Measurements from ENCODE around the gene ARL15. TPM values are rescaled to one million over a fixed set of nuclear protein-coding genes. Genes with fewer than 3 reads are reported as not detected.

ARL15 gene
- total RNA-seq, 1 experiment from 2014 or later, result 140 TPM

GRCh38 chr5:53971551-53971950 is 338.8 kb downstream of the ARL15 start:
- H3K4me3 ChIP-seq (ENCODE audit: low read depth, low read length), result no peak overlapping the region
- Mint-ChIP-seq H3K4me1 (ENCODE audit: low read depth, unreplicated experiment) (peaks cover 6% of the 10 kb centered on the region), H3K9me3 (ENCODE audit: unreplicated experiment) (no peaks in the 10 kb centered on the region), H3K4me3 (ENCODE audit: unreplicated experiment) (no peak overlapping the region), H3K27me3 (ENCODE audit: insufficient read depth, unreplicated experiment) (no peaks in the 10 kb centered on the region), H3K36me3 (ENCODE audit: insufficient read depth, unreplicated experiment) (peaks cover 25% of the 10 kb centered on the region), H3K27ac (ENCODE audit: unreplicated experiment) (no peak overlapping the region)
- POLR2A ChIA-PET, result no interaction called here
- CTCF ChIA-PET, result no interaction called here
- no peak for DNase-seq
- intact Hi-C loops (cut with micrococcal nuclease; ENCODE audit: unreplicated experiment), result no loop called here
- TF ChIP-seq, protein P1, sequence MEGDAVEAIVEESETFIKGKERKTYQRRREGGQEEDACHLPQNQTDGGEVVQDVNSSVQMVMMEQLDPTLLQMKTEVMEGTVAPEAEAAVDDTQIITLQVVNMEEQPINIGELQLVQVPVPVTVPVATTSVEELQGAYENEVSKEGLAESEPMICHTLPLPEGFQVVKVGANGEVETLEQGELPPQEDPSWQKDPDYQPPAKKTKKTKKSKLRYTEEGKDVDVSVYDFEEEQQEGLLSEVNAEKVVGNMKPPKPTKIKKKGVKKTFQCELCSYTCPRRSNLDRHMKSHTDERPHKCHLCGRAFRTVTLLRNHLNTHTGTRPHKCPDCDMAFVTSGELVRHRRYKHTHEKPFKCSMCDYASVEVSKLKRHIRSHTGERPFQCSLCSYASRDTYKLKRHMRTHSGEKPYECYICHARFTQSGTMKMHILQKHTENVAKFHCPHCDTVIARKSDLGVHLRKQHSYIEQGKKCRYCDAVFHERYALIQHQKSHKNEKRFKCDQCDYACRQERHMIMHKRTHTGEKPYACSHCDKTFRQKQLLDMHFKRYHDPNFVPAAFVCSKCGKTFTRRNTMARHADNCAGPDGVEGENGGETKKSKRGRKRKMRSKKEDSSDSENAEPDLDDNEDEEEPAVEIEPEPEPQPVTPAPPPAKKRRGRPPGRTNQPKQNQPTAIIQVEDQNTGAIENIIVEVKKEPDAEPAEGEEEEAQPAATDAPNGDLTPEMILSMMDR (IDR thresholded peaks at IDR 0.05; ENCODE audit: insufficient read depth in 1 of 2, low read depth in 1 of 2, low read length in 1 of 2, severe bottlenecking in 1 of 2, unreplicated experiment in 1 of 2), result no peak
- H3K36me3 ChIP-seq (ENCODE audit: control insufficient read depth, insufficient read depth, low read length), result no peaks in the 10 kb centered on the region
- no peaks in the 10 kb centered on the region for H3K4me1 ChIP-seq
- H3K9me3 ChIP-seq, result no peaks in the 10 kb centered on the region
- BruUV-seq (replicated peaks), result no TSS peak
- H3K27me3 ChIP-seq (replicated peaks; ENCODE audit: control insufficient read depth, insufficient read depth, low read length), result no peaks in the 10 kb centered on the region

- ChIA-PET CTCF (no interaction called here), POLR2A (no interaction called here)
- intact Hi-C loops (cut with micrococcal nuclease; ENCODE audit: unreplicated experiment), result no loop called here
- Mint-ChIP-seq H3K27ac (ENCODE audit: unreplicated experiment) (no peak overlapping the region), H3K36me3 (ENCODE audit: insufficient read depth, unreplicated experiment) (peaks cover 21% of the 10 kb centered on the region), H3K27me3 (ENCODE audit: insufficient read depth, unreplicated experiment) (no peaks in the 10 kb centered on the region), H3K9me3 (ENCODE audit: unreplicated experiment) (no peaks in the 10 kb centered on the region), H3K4me1 (ENCODE audit: low read depth, unreplicated experiment) (peaks cover 6% of the 10 kb centered on the region), H3K4me3 (ENCODE audit: unreplicated experiment) (no peak overlapping the region)
- Histone ChIP-seq H3K27me3 (replicated peaks; ENCODE audit: control insufficient read depth, insufficient read depth, low read length) (no peaks in the 10 kb centered on the region), H3K36me3 (ENCODE audit: control insufficient read depth, insufficient read depth, low read length) (no peaks in the 10 kb centered on the region), H3K4me3 (ENCODE audit: low read depth, low read length) (no peak overlapping the region), H3K9me3 (no peaks in the 10 kb centered on the region), H3K4me1 (no peaks in the 10 kb centered on the region)
- TF ChIP-seq, protein P1 (IDR thresholded peaks at IDR 0.05; ENCODE audit: insufficient read depth in 1 of 2, low read depth in 1 of 2, low read length in 1 of 2, severe bottlenecking in 1 of 2, unreplicated experiment in 1 of 2), result no peak
- no TSS peak for BruUV-seq (replicated peaks)
- no peak for DNase-seq
Observed at GRCh38 chr5:53971131-53971530, 339.2 kb downstream of the ARL15 start.

DNA sequence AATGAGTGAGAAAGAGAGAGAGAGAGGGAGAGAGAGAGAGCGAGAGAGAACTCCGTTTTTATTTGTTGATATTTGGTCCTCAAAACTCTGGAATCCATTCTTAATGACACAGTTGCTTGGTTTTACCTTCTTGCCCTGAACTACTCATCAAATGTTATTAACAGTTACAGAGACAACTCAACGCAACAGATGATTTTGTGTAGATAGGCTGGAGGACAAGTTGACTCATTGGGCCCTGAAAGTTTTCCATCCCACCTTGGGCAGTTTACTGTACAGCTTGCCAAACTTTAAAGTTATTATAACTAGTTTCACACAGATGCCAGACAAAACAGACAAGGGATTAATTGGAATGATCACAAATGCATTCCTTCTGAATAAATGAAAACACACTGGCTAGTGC is 339.9 kb downstream of the ARL15 start:
- DNase-seq, result no peak
- BruUV-seq (replicated peaks), result no TSS peak
- Histone ChIP-seq H3K36me3 (ENCODE audit: control insufficient read depth, insufficient read depth, low read length) (no peaks in the 10 kb centered on the region), H3K9me3 (no peaks in the 10 kb centered on the region), H3K4me1 (no peaks in the 10 kb centered on the region), H3K27me3 (replicated peaks; ENCODE audit: control insufficient read depth, insufficient read depth, low read length) (no peaks in the 10 kb centered on the region), H3K4me3 (ENCODE audit: low read depth, low read length) (no peak overlapping the region)
- H3K36me3 Mint-ChIP-seq (ENCODE audit: insufficient read depth, unreplicated experiment), result peaks cover 18% of the 10 kb centered on the region
- no peaks in the 10 kb centered on the region for H3K27me3 Mint-ChIP-seq (ENCODE audit: insufficient read depth, unreplicated experiment)
- POLR2A ChIA-PET, result no interaction called here
- H3K9me3 Mint-ChIP-seq (ENCODE audit: unreplicated experiment), result no peaks in the 10 kb centered on the region
- CTCF ChIA-PET, result no interaction called here
- peaks cover 6% of the 10 kb centered on the region for H3K4me1 Mint-ChIP-seq (ENCODE audit: low read depth, unreplicated experiment)
- H3K4me3 Mint-ChIP-seq (ENCODE audit: unreplicated experiment), result no peak overlapping the region
- no peak overlapping the region for H3K27ac Mint-ChIP-seq (ENCODE audit: unreplicated experiment)
- TF ChIP-seq, protein P1 (IDR thresholded peaks at IDR 0.05; ENCODE audit: insufficient read depth in 1 of 2, low read depth in 1 of 2, low read length in 1 of 2, severe bottlenecking in 1 of 2, unreplicated experiment in 1 of 2), result no peak
- intact Hi-C loops (cut with micrococcal nuclease; ENCODE audit: unreplicated experiment), result no loop called here

Measured in Caco-2 (cell line).